Nephron progenitor cell (in vitro differentiated cells): Measurements from ENCODE around the gene FIGN.

ENCODE experiments used
- DNase-seq: peaks from one replicate; pipeline ENCODE4 v3.0.0; 2021
- H3K27ac Mint-ChIP-seq: 2 replicates; pipeline ENCODE4 v1.8.0; 2021; ENCODE audit warnings: mild to moderate bottlenecking, moderate library complexity, mixed read lengths
- H3K27me3 Mint-ChIP-seq: 2 replicates; pipeline ENCODE4 v1.8.0; 2021; ENCODE audit warnings: mild to moderate bottlenecking, low read depth, mixed read lengths; ENCODE audit not compliant: poor library complexity
- H3K36me3 Mint-ChIP-seq: 2 replicates; pipeline ENCODE4 v1.8.0; 2021; ENCODE audit warnings: low read depth, mixed read lengths
- H3K4me1 Mint-ChIP-seq: 2 replicates; pipeline ENCODE4 v1.8.0; 2021; ENCODE audit warnings: mixed read lengths
- H3K4me3 Mint-ChIP-seq: 2 replicates; pipeline ENCODE4 v1.8.0; 2021; ENCODE audit warnings: mild to moderate bottlenecking, moderate library complexity, mixed read lengths
- H3K9me3 Mint-ChIP-seq: 2 replicates; pipeline ENCODE4 v1.8.0; 2021; ENCODE audit warnings: mild to moderate bottlenecking, moderate library complexity, mixed read lengths
- CTCF ChIP-seq: fragments of 200-600 bp; sonication (generic); IDR thresholded peaks from 2 replicates; pipeline ENCODE4 v1.5.0; 2021; ENCODE audit warnings: antibody characterized with exemption

FIGN gene

GRCh38 chr2:163646687-163647086 is 89.1 kb downstream of the FIGN start:
- H3K4me3 Mint-ChIP-seq: no peak overlapping the region
- no peak overlapping the region for H3K27ac Mint-ChIP-seq
- peaks cover 16% of the 10 kb centered on the region for H3K4me1 Mint-ChIP-seq

DNA sequence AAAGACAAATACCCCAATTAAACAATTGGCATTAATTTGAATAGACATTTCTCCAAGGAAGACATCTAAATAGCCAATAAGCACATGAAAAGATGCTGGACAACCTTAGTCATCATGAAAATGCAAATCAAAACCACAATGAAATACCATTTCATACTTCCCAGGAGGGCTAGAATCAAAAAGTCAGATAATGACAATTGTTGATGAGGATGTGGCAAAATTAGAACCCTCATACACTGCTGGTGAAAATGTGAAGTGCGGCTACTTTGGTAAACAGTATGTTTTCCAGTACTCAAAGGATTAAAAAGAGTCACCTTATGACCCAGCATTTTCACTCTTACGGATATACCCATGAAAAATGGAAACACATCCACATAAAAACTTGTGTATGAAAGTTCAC is 91.6 kb downstream of the FIGN start:
- Mint-ChIP-seq H3K27ac (no peak overlapping the region), H3K4me1 (peaks cover 23% of the 10 kb centered on the region), H3K4me3 (no peak overlapping the region), H3K36me3 (no peaks in the 10 kb centered on the region), H3K9me3 (no peaks in the 10 kb centered on the region), H3K27me3 (no peaks in the 10 kb centered on the region)
- DNase-seq: no peak
- no peak for TF ChIP-seq CTCF

More at GRCh38 chr2:163646687-163647086, 89.1 kb downstream of the FIGN start:
- no peaks in the 10 kb centered on the region for H3K9me3 Mint-ChIP-seq
- H3K27me3 Mint-ChIP-seq: no peaks in the 10 kb centered on the region
- TF ChIP-seq CTCF: no peak
- H3K36me3 Mint-ChIP-seq: no peaks in the 10 kb centered on the region
- no peak for DNase-seq

DNA sequence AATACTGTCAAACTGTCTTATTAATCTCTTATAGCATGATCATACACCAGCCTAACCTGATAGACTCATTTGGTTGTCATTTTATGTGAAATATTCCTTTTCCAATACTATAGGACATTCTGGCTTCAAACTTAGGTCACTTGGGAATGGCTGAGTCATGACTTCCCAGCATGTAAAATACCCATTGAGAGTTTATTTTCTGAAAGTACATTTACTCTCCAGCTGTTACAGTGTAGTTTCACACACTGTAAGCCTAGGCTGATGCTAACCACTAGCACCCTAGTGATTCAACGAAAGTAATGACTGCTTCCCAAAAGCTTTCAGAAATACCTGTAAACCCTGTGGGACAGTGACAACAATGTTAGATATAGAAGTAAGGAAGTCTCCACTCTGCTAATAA is 93.8 kb downstream of the FIGN start:
- H3K27me3 Mint-ChIP-seq: no peaks in the 10 kb centered on the region
- TF ChIP-seq CTCF: no peak
- no peak for DNase-seq
- H3K9me3 Mint-ChIP-seq: no peaks in the 10 kb centered on the region
- H3K4me3 Mint-ChIP-seq: no peak overlapping the region
- H3K27ac Mint-ChIP-seq: no peak overlapping the region
- H3K4me1 Mint-ChIP-seq: peaks cover 10% of the 10 kb centered on the region
- H3K36me3 Mint-ChIP-seq: no peaks in the 10 kb centered on the region

GRCh38 chr2:163640542-163641193 is 95.1 kb downstream of the FIGN start:
- Mint-ChIP-seq H3K4me3 (no peak overlapping the region), H3K9me3 (no peaks in the 10 kb centered on the region), H3K4me1 (peaks cover 10% of the 10 kb centered on the region), H3K27ac (no peak overlapping the region), H3K27me3 (no peaks in the 10 kb centered on the region), H3K36me3 (no peaks in the 10 kb centered on the region)
- peak; percentile 13 for DNase-seq
- no peak for TF ChIP-seq CTCF

GRCh38 chr2:163637871-163638270 is 97.9 kb downstream of the FIGN start:
- peaks cover 10% of the 10 kb centered on the region for H3K4me1 Mint-ChIP-seq
- no peaks in the 10 kb centered on the region for H3K27me3 Mint-ChIP-seq
- no peaks in the 10 kb centered on the region for H3K9me3 Mint-ChIP-seq
- no peak for DNase-seq
- H3K36me3 Mint-ChIP-seq: no peaks in the 10 kb centered on the region
- H3K27ac Mint-ChIP-seq: peak overlapping the region; percentile 58
- H3K4me3 Mint-ChIP-seq: no peak overlapping the region
- no peak for TF ChIP-seq CTCF

DNA sequence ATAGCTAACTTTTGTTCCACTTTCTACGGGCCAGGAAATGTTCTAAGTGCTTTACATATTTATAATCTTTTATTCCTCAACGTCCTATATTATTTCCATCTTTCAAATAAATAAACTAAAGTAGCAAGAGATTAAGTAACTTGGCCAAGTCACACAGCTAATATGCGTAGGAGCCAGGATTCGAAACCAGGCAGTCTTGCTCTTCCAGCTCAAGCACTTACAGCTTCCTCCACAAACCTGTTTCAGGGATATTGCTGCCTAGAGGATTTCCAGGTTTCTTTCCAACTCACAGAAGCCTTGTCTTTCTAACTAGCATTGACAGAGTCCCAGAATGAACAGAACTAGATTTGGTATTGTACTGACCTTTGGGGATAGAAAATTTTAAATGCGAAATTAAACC is 102.5 kb downstream of the FIGN start:
- Mint-ChIP-seq H3K27ac (no peak overlapping the region), H3K4me1 (no peaks in the 10 kb centered on the region), H3K27me3 (no peaks in the 10 kb centered on the region), H3K4me3 (no peak overlapping the region), H3K9me3 (no peaks in the 10 kb centered on the region), H3K36me3 (peaks cover 5% of the 10 kb centered on the region)
- TF ChIP-seq CTCF: no peak
- DNase-seq: no peak
